Colonic mucosa (tissue), 4 donors: Measurements from ENCODE around the gene PADI1. TPM values are rescaled to one million over a fixed set of nuclear protein-coding genes. Genes with fewer than 3 reads are reported as not detected.
"Not testable (repeated sequence)": the region's sequence is repeated elsewhere in the genome, so short reads cannot be mapped to it uniquely, and the experiment has no call there.

Experiments used
- DNase-seq: peaks from one replicate; pipeline ENCODE4 v3.0.0-alpha.2; 2020
- H3K27ac ChIP-seq: fragments of 200-600 bp; one replicate; pipeline ENCODE4 v1.8.0; 2021
- H3K27me3 ChIP-seq: fragments of 200-600 bp; one replicate; pipeline ENCODE4 v1.8.0; 2021
- H3K36me3 ChIP-seq: fragments of 200-600 bp; one replicate; pipeline ENCODE4 v1.8.0; 2021
- H3K4me1 ChIP-seq: fragments of 200-600 bp; one replicate; pipeline ENCODE4 v1.8.0; 2021; ENCODE audit warnings: mild to moderate bottlenecking
- H3K4me3 ChIP-seq: fragments of 200-600 bp; one replicate; pipeline ENCODE4 v1.8.0; 2021
- H3K9ac ChIP-seq, 2 donors: one replicate each; pipeline ENCODE4 v1.7.0; 2013; ENCODE audit warnings: control low read depth in 2 of 2, low read depth in 2 of 2, low read length in 2 of 2
- H3K9me3 ChIP-seq: fragments of 200-600 bp; one replicate; pipeline ENCODE4 v1.8.0; 2021
- intact Hi-C: fragments of 100-400 bp; cut with DNase I; formaldehyde crosslinking; loops from one replicate; pipeline ENCODE4 v1.14.1; 2022
- total RNA-seq, 2 donors: library from RNA; stranded (reverse); fragmentation: NEBNext Ultra II Directional in 1 of 2; extraction: Animal tissue kit (Norgen Biotek cat#: 25700) in 1 of 2; gene quantifications; one replicate each; pipeline ENCODE4 v1.2.1, GENCODE V29; 2021
- TF ChIP-seq, protein P1 (sequence below): fragments of 200-600 bp; IDR thresholded peaks from one replicate; pipeline ENCODE4 v1.8.0; 2022; ENCODE audit warnings: antibody characterized with exemption, mild to moderate bottlenecking
- donor health status: healthy.
- donor health status: DM: no; HTN: no; CAD: no.
- donor health status: DM: no; HTN: no; CAD: no.

The PADI1 gene
- total RNA-seq, 2 donors from 2014 or later: 0.47 to 0.50 TPM

- H3K27me3 ChIP-seq: no peaks in the 10 kb centered on the region
- H3K4me3 ChIP-seq: no peak overlapping the region
- intact Hi-C loops: loop anchor here (5.0 kb wide), 1 partner anchor 178 kb away; no protein-coding TSS in a partner anchor
- H3K36me3 ChIP-seq: no peaks in the 10 kb centered on the region
- no peaks in the 10 kb centered on the region for H3K9me3 ChIP-seq
- peaks cover 11% of the 10 kb centered on the region for H3K4me1 ChIP-seq
- no peak overlapping the region for H3K27ac ChIP-seq
- DNase-seq: peak; percentile 42
- TF ChIP-seq, protein P1, sequence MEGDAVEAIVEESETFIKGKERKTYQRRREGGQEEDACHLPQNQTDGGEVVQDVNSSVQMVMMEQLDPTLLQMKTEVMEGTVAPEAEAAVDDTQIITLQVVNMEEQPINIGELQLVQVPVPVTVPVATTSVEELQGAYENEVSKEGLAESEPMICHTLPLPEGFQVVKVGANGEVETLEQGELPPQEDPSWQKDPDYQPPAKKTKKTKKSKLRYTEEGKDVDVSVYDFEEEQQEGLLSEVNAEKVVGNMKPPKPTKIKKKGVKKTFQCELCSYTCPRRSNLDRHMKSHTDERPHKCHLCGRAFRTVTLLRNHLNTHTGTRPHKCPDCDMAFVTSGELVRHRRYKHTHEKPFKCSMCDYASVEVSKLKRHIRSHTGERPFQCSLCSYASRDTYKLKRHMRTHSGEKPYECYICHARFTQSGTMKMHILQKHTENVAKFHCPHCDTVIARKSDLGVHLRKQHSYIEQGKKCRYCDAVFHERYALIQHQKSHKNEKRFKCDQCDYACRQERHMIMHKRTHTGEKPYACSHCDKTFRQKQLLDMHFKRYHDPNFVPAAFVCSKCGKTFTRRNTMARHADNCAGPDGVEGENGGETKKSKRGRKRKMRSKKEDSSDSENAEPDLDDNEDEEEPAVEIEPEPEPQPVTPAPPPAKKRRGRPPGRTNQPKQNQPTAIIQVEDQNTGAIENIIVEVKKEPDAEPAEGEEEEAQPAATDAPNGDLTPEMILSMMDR: no peak
- H3K9ac ChIP-seq: no peak overlapping the region
Observed at GRCh38 chr1:17235135-17235885, 30.4 kb downstream of the PADI1 start.

GRCh38 chr1:17236779-17237560 is 32.0 kb downstream of the PADI1 start:
- TF ChIP-seq, protein P1: peak; percentile 91
- Histone ChIP-seq H3K27me3 (no peaks in the 10 kb centered on the region), H3K27ac (no peak overlapping the region), H3K4me1 (peaks cover 11% of the 10 kb centered on the region), H3K36me3 (no peaks in the 10 kb centered on the region), H3K9me3 (no peaks in the 10 kb centered on the region), H3K4me3 (no peak overlapping the region), H3K9ac (no peak overlapping the region)
- intact Hi-C loops: loop anchor here (1.0 to 5.0 kb wide), 2 partner anchors 112 to 180 kb away; no protein-coding TSS in a partner anchor
- DNase-seq: peak; percentile 95

DNA sequence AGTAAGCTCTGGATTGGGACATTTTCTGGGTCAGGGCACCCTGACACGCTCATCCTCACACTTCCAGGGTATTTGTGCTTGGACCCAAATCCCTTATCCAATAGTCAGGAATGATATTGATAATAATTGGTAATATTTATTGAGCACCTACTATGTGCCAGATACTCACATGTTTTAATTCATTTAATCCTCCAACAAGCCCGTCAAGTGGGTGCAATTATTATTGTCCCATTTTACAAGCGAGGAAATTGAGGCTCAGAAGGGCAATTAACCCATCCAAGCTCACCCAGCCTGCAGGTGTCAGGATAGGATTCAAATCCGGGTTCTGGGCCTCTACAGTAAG is 32.6 kb downstream of the PADI1 start:
- Histone ChIP-seq H3K36me3 (no peaks in the 10 kb centered on the region), H3K9me3 (no peaks in the 10 kb centered on the region), H3K9ac (no peak overlapping the region), H3K4me1 (peaks cover 6% of the 10 kb centered on the region), H3K4me3 (no peak overlapping the region), H3K27me3 (no peaks in the 10 kb centered on the region), H3K27ac (no peak overlapping the region)
- TF ChIP-seq, protein P1: no peak
- no peak for DNase-seq
- intact Hi-C loops: loop anchor here (1.0 to 5.0 kb wide), 2 partner anchors 112 to 180 kb away; no protein-coding TSS in a partner anchor

- DNase-seq: peak; percentile 68
- Histone ChIP-seq H3K36me3 (no peaks in the 10 kb centered on the region), H3K27me3 (no peaks in the 10 kb centered on the region), H3K4me1 (no peaks in the 10 kb centered on the region), H3K4me3 (no peak overlapping the region), H3K9ac (no peak overlapping the region), H3K9me3 (no peaks in the 10 kb centered on the region), H3K27ac (no peak overlapping the region)
- TF ChIP-seq, protein P1: no peak
- intact Hi-C loops: loop anchor here (5.0 kb wide), 1 partner anchor 182 kb away; no protein-coding TSS in a partner anchor
Observed at GRCh38 chr1:17239420-17239819, 34.5 kb downstream of the PADI1 start.

GRCh38 chr1:17241011-17241779 is 36.3 kb downstream of the PADI1 start:
- H3K4me3 ChIP-seq, H3K9me3 ChIP-seq, H3K9ac ChIP-seq, H3K27me3 ChIP-seq, H3K4me1 ChIP-seq, DNase-seq, H3K27ac ChIP-seq, H3K36me3 ChIP-seq, intact Hi-C loops: not testable (repeated sequence)

DNA sequence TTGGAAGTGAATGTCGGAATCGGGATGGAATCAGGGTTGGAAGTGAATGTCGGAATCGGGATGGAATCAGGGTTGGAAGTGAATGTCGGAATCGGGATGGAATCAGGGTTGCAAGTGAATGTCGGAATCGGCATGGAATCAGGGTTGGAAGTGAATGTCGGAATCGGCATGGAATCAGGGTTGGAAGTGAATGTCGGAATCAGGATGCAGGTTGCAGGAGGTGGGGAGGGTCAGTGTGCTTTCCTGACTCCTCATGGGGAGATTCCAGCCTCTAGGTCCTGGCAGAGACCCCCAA is 36.8 kb downstream of the PADI1 start:
- H3K9ac ChIP-seq, H3K9me3 ChIP-seq, H3K36me3 ChIP-seq, H3K27me3 ChIP-seq, H3K4me3 ChIP-seq, H3K4me1 ChIP-seq, intact Hi-C loops, DNase-seq, H3K27ac ChIP-seq: not testable (repeated sequence)
